Keratinocyte (primary cell): ENCODE data around the gene UBE2O. TPM values are rescaled to one million over a fixed set of nuclear protein-coding genes. Genes with fewer than 3 reads are reported as not detected.

ENCODE experiments used
- DNase-seq: peaks from one replicate; pipeline ENCODE4 v3.0.0-alpha.2; 2011; ENCODE audit warnings: low read depth, missing footprints, low spot score
- FAIRE-seq: peaks from 2 replicates; lab custom pipeline; 2011; peaks lifted over from hg19 to GRCh38; lab: Jason Lieb, UNC
- H2AFZ ChIP-seq: 2 replicates; pipeline ENCODE4 v1.6.0; 2012; ENCODE audit warnings: low read length, control low read depth, inconsistent platforms; ENCODE audit not compliant: control insufficient read depth
- H3K27ac ChIP-seq: 2 replicates; pipeline ENCODE4 v1.5.1; 2011; ENCODE audit warnings: low read length; ENCODE audit not compliant: control insufficient read depth, insufficient read depth
- H3K27me3 ChIP-seq: 3 replicates; pipeline ENCODE4 v1.6.0; 2011; ENCODE audit warnings: low read length; ENCODE audit not compliant: control insufficient read depth, insufficient read depth; ENCODE audit errors: extremely low read depth
- H3K36me3 ChIP-seq, 2 experiments: 2 replicates in 1 of 2; 3 replicates in 1 of 2; pipeline ENCODE4 v1.5.1; 2011; ENCODE audit warnings: low read length in 2 of 2, mild to moderate bottlenecking in 1 of 2; ENCODE audit not compliant: control insufficient read depth in 2 of 2, insufficient read depth in 2 of 2; ENCODE audit errors: extremely low read depth in 1 of 2
- H3K4me1 ChIP-seq: 3 replicates; pipeline ENCODE4 v1.5.1; 2011; ENCODE audit warnings: low read length; ENCODE audit not compliant: control insufficient read depth, insufficient read depth; ENCODE audit errors: extremely low read depth
- H3K4me2 ChIP-seq: 3 replicates; pipeline ENCODE4 v1.6.0; 2011; ENCODE audit warnings: low read depth, low read length; ENCODE audit not compliant: control insufficient read depth, insufficient read depth; ENCODE audit errors: extremely low read depth
- H3K4me3 ChIP-seq, 3 experiments: fragments of 200-600 bp in 1 of 3; sonication (generic) in 1 of 3; 2 replicates in 2 of 3; 3 replicates in 1 of 3; pipeline ENCODE4 v1.5.1; 2011 to 2016; ENCODE audit warnings: low read length in 3 of 3, mild to moderate bottlenecking in 3 of 3, control low read depth in 2 of 3, inconsistent platforms in 1 of 3, low read depth in 1 of 3, mixed read lengths in 1 of 3, mixed run types in 1 of 3, moderate library complexity in 1 of 3; ENCODE audit not compliant: control insufficient read depth in 2 of 3, insufficient read depth in 2 of 3; ENCODE audit errors: extremely low read depth in 1 of 3
- H3K79me2 ChIP-seq: 2 replicates; pipeline ENCODE4 v1.6.0; 2012; ENCODE audit warnings: low read length; ENCODE audit not compliant: control insufficient read depth, insufficient read depth
- H3K9ac ChIP-seq: 3 replicates; pipeline ENCODE4 v1.6.0; 2011; ENCODE audit warnings: low read length; ENCODE audit not compliant: control insufficient read depth, insufficient read depth; ENCODE audit errors: extremely low read depth
- H3K9me1 ChIP-seq: 3 replicates; pipeline ENCODE4 v1.6.0; 2011; ENCODE audit warnings: low read length; ENCODE audit not compliant: control insufficient read depth, insufficient read depth; ENCODE audit errors: extremely low read depth
- H3K9me3 ChIP-seq: 2 replicates; pipeline ENCODE4 v1.5.1; 2012; ENCODE audit warnings: low read depth, low read length; ENCODE audit not compliant: control insufficient read depth
- H4K20me1 ChIP-seq: 3 replicates; pipeline ENCODE4 v1.6.0; 2011; ENCODE audit warnings: low read length; ENCODE audit not compliant: control insufficient read depth, insufficient read depth; ENCODE audit errors: extremely low read depth
- CTCF ChIP-seq, 3 experiments: IDR thresholded peaks in 1 of 3; conservative IDR thresholded peaks in 1 of 3; optimal IDR thresholded peaks in 1 of 3; 2 replicates in 2 of 3; 3 replicates in 1 of 3; pipeline versions ENCODE3 to v1.5.1; 2011; ENCODE audit warnings: low read length in 3 of 3, mild to moderate bottlenecking in 3 of 3, moderate library complexity in 2 of 3, control low read depth in 1 of 3, inconsistent platforms in 1 of 3; ENCODE audit not compliant: insufficient read depth in 2 of 3; ENCODE audit errors: extremely low read depth in 1 of 3
- EZH2 ChIP-seq: IDR thresholded peaks from one replicate; pipeline ENCODE4 v1.6.1; 2012; ENCODE audit warnings: inconsistent platforms, mild to moderate bottlenecking, low read length, moderate library complexity
- dilution Hi-C: fragments of 300-500 bp; cut with MboI; formaldehyde crosslinking; loops from one replicate; pipeline ENCODE4 v1.7.0; 2020; ENCODE audit warnings: low sequenced_read_pairs; ENCODE audit not compliant: extremely low pct_ligation_motif_present
- polyA plus RNA-seq, 5 experiments: library from polyadenylated mRNA; depleted of rRNA in 3 of 5; stranded (reverse) in 3 of 5; stranded (forward) in 1 of 5; unstranded in 1 of 5; fragments of >200 nt; gene quantifications; 1 replicate in 1 of 5; 2 replicates in 3 of 5; 3 replicates in 1 of 5; pipeline versions ENCODE4 v1.2.1 to v1.2.3, GENCODE V29; 2011 to 2012; ENCODE audit warnings: missing spikeins in 2 of 5, low read depth in 1 of 5, low replicate concordance in 1 of 5

UBE2O gene
- polyA plus RNA-seq, 1 donor (not counting 4 experiments of a cell fraction or from before 2014, with no cell fraction given), result 10.9 TPM

- H3K27me3 ChIP-seq, result no peaks in the 10 kb centered on the region
- H3K4me3 ChIP-seq, result no peak overlapping the region
- dilution Hi-C loops, result no loop called here
- no peak overlapping the region for H2AFZ ChIP-seq
- TF ChIP-seq CTCF (optimal IDR thresholded peaks at IDR 0.05 in 1 of 3, IDR thresholded peaks at IDR 0.05 in 1 of 3, conservative IDR thresholded peaks at IDR 0.05 in 1 of 3; ENCODE audit: extremely low read depth in 1 of 3, insufficient read depth in 2 of 3, low read length in 3 of 3), result no peak
- no peak for TF ChIP-seq EZH2
- H3K79me2 ChIP-seq, result peaks cover 33% of the 10 kb centered on the region
- H3K9ac ChIP-seq, result peak overlapping the region; percentile 45
- peak; percentile 20 for FAIRE-seq
- DNase-seq, result no peak
- H3K4me2 ChIP-seq, result peak overlapping the region; percentile 58
- peaks cover 5 to 6% of the 10 kb centered on the region in 2 experiments for H3K36me3 ChIP-seq
- peaks cover 34% of the 10 kb centered on the region for H3K4me1 ChIP-seq
- H3K9me1 ChIP-seq, result peaks cover 3% of the 10 kb centered on the region
- peaks cover 21% of the 10 kb centered on the region for H4K20me1 ChIP-seq
- peak overlapping the region; percentile 22 for H3K27ac ChIP-seq
- H3K9me3 ChIP-seq, result no peaks in the 10 kb centered on the region
Observed at GRCh38 chr17:76492989-76493501, 40.1 kb upstream of the UBE2O start.

GRCh38 chr17:76492123-76492988 lies 39.4 kb upstream of the UBE2O start:
- no peak overlapping the region for H3K4me3 ChIP-seq
- no peak overlapping the region for H2AFZ ChIP-seq
- H3K27ac ChIP-seq, result peak overlapping the region; percentile 22

More at GRCh38 chr17:76492123-76492988, 39.4 kb upstream of the UBE2O start:
- H3K27me3 ChIP-seq, result no peaks in the 10 kb centered on the region
- peak overlapping the region; percentile 58 for H3K4me2 ChIP-seq
- H3K9ac ChIP-seq, result peak overlapping the region; percentile 45
- H3K9me1 ChIP-seq, result no peaks in the 10 kb centered on the region
- H3K4me1 ChIP-seq, result peaks cover 27% of the 10 kb centered on the region
- dilution Hi-C loops, result no loop called here
- no peaks in the 10 kb centered on the region for H3K9me3 ChIP-seq
- no peak for TF ChIP-seq EZH2
- TF ChIP-seq CTCF (optimal IDR thresholded peaks at IDR 0.05 in 1 of 3, IDR thresholded peaks at IDR 0.05 in 1 of 3, conservative IDR thresholded peaks at IDR 0.05 in 1 of 3; ENCODE audit: extremely low read depth in 1 of 3, insufficient read depth in 2 of 3, low read length in 3 of 3), result no peak
- peaks cover 16% of the 10 kb centered on the region for H4K20me1 ChIP-seq
- peaks cover 6 to 7% of the 10 kb centered on the region in 2 experiments for H3K36me3 ChIP-seq
- DNase-seq (no peak), FAIRE-seq (no peak)
- H3K79me2 ChIP-seq, result peaks cover 26% of the 10 kb centered on the region
